ENCODE measurements around the gene CAPN11. TPM values are rescaled to one million over a fixed set of nuclear protein-coding genes. Genes with fewer than 3 reads are reported as not detected.
A peak's percentile ranks its signal among the peaks of the same experiment; 100 is the strongest.

The CAPN11 gene
- total and polyA plus RNA-seq, 4 experiments from 2014 or later: not detected

GRCh38 chr6:44147256-44147655, 11.4 kb upstream of the CAPN11 start:
- no peaks in the 10 kb centered on the region for H3K9me3 ChIP-seq (ENCODE audit: control insufficient read depth in 1 of 2, low read length in 2 of 2)
- no peak overlapping the region for H3K4me3 Mint-ChIP-seq

GRCh38 chr6:44148306-44148705, 10.3 kb upstream of the CAPN11 start:
- H3K9me3 Mint-ChIP-seq: no peaks in the 10 kb centered on the region
- Histone ChIP-seq H3K27me3 (ENCODE audit: insufficient read depth, low read length) (no peaks in the 10 kb centered on the region), H3K4me3 (ENCODE audit: low read length in 2 of 2) (no peak overlapping the region), H3K4me1 (ENCODE audit: insufficient read depth, low read length) (peaks cover 8% of the 10 kb centered on the region), H3K36me3 (ENCODE audit: insufficient read depth, low read length) (peaks cover 16% of the 10 kb centered on the region), H3K27ac (ENCODE audit: low read depth, low read length) (no peak overlapping the region), H3K9me3 (ENCODE audit: control insufficient read depth in 1 of 2, low read length in 2 of 2) (no peaks in the 10 kb centered on the region)
- DNase-seq: peak in 1 of 5 donors; percentile 23
- CTCF ChIA-PET (ENCODE audit: partially characterized antibody): interaction anchor here (0.7 to 2.0 kb wide), 2 partner anchors 52 to 164 kb away, joined by 3 to 5 read pairs; no protein-coding TSS in a partner anchor
- H3K27ac Mint-ChIP-seq: no peak overlapping the region
- peaks cover 15 to 43% of the 10 kb centered on the region in 2 donors for H3K36me3 Mint-ChIP-seq
- H3K4me1 Mint-ChIP-seq: peaks cover 3 to 12% (median 8%) of the 10 kb centered on the region in 4 donors
- no peak overlapping the region for H3K4me3 Mint-ChIP-seq
- POLR2A ChIA-PET (ENCODE audit: partially characterized antibody): no interaction called here
- no peaks in the 10 kb centered on the region for H3K27me3 Mint-ChIP-seq
- intact Hi-C loops (cut with micrococcal nuclease): no loop called here

More at GRCh38 chr6:44147256-44147655, 11.4 kb upstream of the CAPN11 start:
- Mint-ChIP-seq H3K27ac (peak overlapping the region in 1 of 7 donors; percentile 37), H3K27me3 (no peaks in the 10 kb centered on the region), H3K9me3 (no peaks in the 10 kb centered on the region), H3K36me3 (peaks cover 15 to 44% of the 10 kb centered on the region in 2 donors), H3K4me1 (peaks cover 3 to 12% (median 6%) of the 10 kb centered on the region in 4 donors)
- Histone ChIP-seq H3K27ac (ENCODE audit: low read depth, low read length) (no peak overlapping the region), H3K36me3 (ENCODE audit: insufficient read depth, low read length) (peaks cover 16% of the 10 kb centered on the region), H3K4me1 (ENCODE audit: insufficient read depth, low read length) (peaks cover 8% of the 10 kb centered on the region), H3K27me3 (ENCODE audit: insufficient read depth, low read length) (no peaks in the 10 kb centered on the region), H3K4me3 (ENCODE audit: low read length in 2 of 2) (no peak overlapping the region)
- intact Hi-C loops (cut with micrococcal nuclease): no loop called here
- ChIA-PET CTCF (ENCODE audit: partially characterized antibody) (interaction anchor here (0.9 to 2.0 kb wide), 3 partner anchors 11 to 51 kb away, joined by 3 to 5 read pairs (median 3); partner anchors contain the start of gene CAPN11), POLR2A (ENCODE audit: partially characterized antibody) (no interaction called here)
- DNase-seq: peak in 1 of 5 donors; percentile 9

- CTCF ChIA-PET (ENCODE audit: partially characterized antibody): interaction anchor here (1.2 to 3.2 kb wide), 3 partner anchors 9 to 52 kb away, joined by 3 to 50 read pairs (median 7); no protein-coding TSS in a partner anchor
- H3K4me3 Mint-ChIP-seq: no peak overlapping the region
Observed at GRCh38 chr6:44149369-44150012, 9.1 kb upstream of the CAPN11 start.

GRCh38 chr6:44150317-44150917, 8.2 kb upstream of the CAPN11 start:
- ChIA-PET CTCF (ENCODE audit: partially characterized antibody) (interaction anchor here (1.2 to 3.2 kb wide), 4 partner anchors 10 to 53 kb away, joined by 3 to 50 read pairs (median 6); no protein-coding TSS in a partner anchor), POLR2A (ENCODE audit: partially characterized antibody) (interaction anchor here (0.6 to 1.0 kb wide), 2 partner anchors 27 to 51 kb away, joined by 3 read pairs; no protein-coding TSS in a partner anchor)
- Histone ChIP-seq H3K27me3 (ENCODE audit: insufficient read depth, low read length) (no peaks in the 10 kb centered on the region), H3K36me3 (ENCODE audit: insufficient read depth, low read length) (peaks cover 16% of the 10 kb centered on the region), H3K4me1 (ENCODE audit: insufficient read depth, low read length) (peaks cover 16% of the 10 kb centered on the region), H3K9me3 (ENCODE audit: control insufficient read depth in 1 of 2, low read length in 2 of 2) (no peaks in the 10 kb centered on the region), H3K27ac (ENCODE audit: low read depth, low read length) (no peak overlapping the region), H3K4me3 (ENCODE audit: low read length in 2 of 2) (no peak overlapping the region)
- Mint-ChIP-seq H3K4me3 (no peak overlapping the region), H3K9me3 (no peaks in the 10 kb centered on the region), H3K36me3 (peaks cover 15 to 33% of the 10 kb centered on the region in 2 donors), H3K4me1 (peaks cover 5 to 12% (median 9%) of the 10 kb centered on the region in 4 donors), H3K27ac (no peak overlapping the region), H3K27me3 (no peaks in the 10 kb centered on the region)
- intact Hi-C loops (cut with micrococcal nuclease): loop anchor here (2.0 kb wide), 1 partner anchor 24 kb away; the partner anchor contains the start of genes MRPL14 and TMEM63B
- DNase-seq: no peak

More at GRCh38 chr6:44149369-44150012, 9.1 kb upstream of the CAPN11 start:
- no peak overlapping the region for H3K27ac ChIP-seq (ENCODE audit: low read depth, low read length)
- H3K9me3 ChIP-seq (ENCODE audit: control insufficient read depth in 1 of 2, low read length in 2 of 2): no peaks in the 10 kb centered on the region
- Mint-ChIP-seq H3K36me3 (peaks cover 15 to 34% of the 10 kb centered on the region in 2 donors), H3K4me1 (peaks cover 3 to 12% (median 7%) of the 10 kb centered on the region in 4 donors), H3K27me3 (no peaks in the 10 kb centered on the region), H3K27ac (no peak overlapping the region), H3K9me3 (no peaks in the 10 kb centered on the region)
- H3K36me3 ChIP-seq (ENCODE audit: insufficient read depth, low read length): peaks cover 16% of the 10 kb centered on the region
- H3K4me1 ChIP-seq (ENCODE audit: insufficient read depth, low read length): peaks cover 10% of the 10 kb centered on the region
- H3K27me3 ChIP-seq (ENCODE audit: insufficient read depth, low read length): no peaks in the 10 kb centered on the region
- POLR2A ChIA-PET (ENCODE audit: partially characterized antibody): interaction anchor here (1.0 kb wide), 1 partner anchor 26 kb away, joined by 3 read pairs; no protein-coding TSS in a partner anchor
- no peak overlapping the region for H3K4me3 ChIP-seq (ENCODE audit: low read length in 2 of 2)
- intact Hi-C loops (cut with micrococcal nuclease): loop anchor here (2.0 kb wide), 1 partner anchor 23 kb away; the partner anchor contains the start of genes MRPL14 and TMEM63B
- DNase-seq: no peak

- peaks cover 8 to 26% of the 10 kb centered on the region in 2 donors for H3K36me3 Mint-ChIP-seq
- H3K27me3 ChIP-seq (ENCODE audit: insufficient read depth, low read length): no peaks in the 10 kb centered on the region
- H3K27me3 Mint-ChIP-seq: no peaks in the 10 kb centered on the region
- H3K4me3 Mint-ChIP-seq: peak overlapping the region in 3 of 8 donors; percentile 43 to 73 (median 55)
- peaks cover 16% of the 10 kb centered on the region for H3K4me1 ChIP-seq (ENCODE audit: insufficient read depth, low read length)
- CTCF ChIA-PET (ENCODE audit: partially characterized antibody): interaction anchor here (0.7 to 3.2 kb wide), 7 partner anchors 11 to 54 kb away, joined by 3 to 50 read pairs (median 4); no protein-coding TSS in a partner anchor
- no peaks in the 10 kb centered on the region for H3K9me3 Mint-ChIP-seq
- peaks cover 5 to 12% (median 9%) of the 10 kb centered on the region in 4 donors for H3K4me1 Mint-ChIP-seq
- no peak overlapping the region for H3K27ac ChIP-seq (ENCODE audit: low read depth, low read length)
- POLR2A ChIA-PET (ENCODE audit: partially characterized antibody): interaction anchor here (0.9 kb wide), 1 partner anchor 55 kb away, joined by 3 read pairs; no protein-coding TSS in a partner anchor
- no peaks in the 10 kb centered on the region for H3K9me3 ChIP-seq (ENCODE audit: control insufficient read depth in 1 of 2, low read length in 2 of 2)
- DNase-seq: peak; percentile 72 to 80 (median 72)
- H3K36me3 ChIP-seq (ENCODE audit: insufficient read depth, low read length): peaks cover 16% of the 10 kb centered on the region
- intact Hi-C loops (cut with micrococcal nuclease): loop anchor here (1.0 to 2.0 kb wide), 2 partner anchors 25 to 55 kb away; partner anchors contain the start of genes MRPL14 and TMEM63B
- peak overlapping the region in 4 of 7 donors; percentile 18 to 59 (median 28) for H3K27ac Mint-ChIP-seq
- H3K4me3 ChIP-seq (ENCODE audit: low read length in 2 of 2): no peak overlapping the region
Observed at GRCh38 chr6:44151348-44152108, 7.1 kb upstream of the CAPN11 start.

- Mint-ChIP-seq H3K27ac (peak overlapping the region in 1 of 7 donors; percentile 28), H3K4me1 (peaks cover 5 to 12% (median 9%) of the 10 kb centered on the region in 4 donors), H3K27me3 (peaks cover 0 to 1% of the 10 kb centered on the region in 2 donors), H3K4me3 (peak overlapping the region in 1 of 8 donors; percentile 43), H3K36me3 (peaks cover 8 to 22% of the 10 kb centered on the region in 2 donors), H3K9me3 (no peaks in the 10 kb centered on the region)
- ChIA-PET POLR2A (ENCODE audit: partially characterized antibody) (no interaction called here), CTCF (ENCODE audit: partially characterized antibody) (interaction anchor here (1.2 to 3.9 kb wide), 5 partner anchors 10 to 55 kb away, joined by 3 to 50 read pairs (median 4); no protein-coding TSS in a partner anchor)
- Histone ChIP-seq H3K4me3 (ENCODE audit: low read length in 2 of 2) (no peak overlapping the region), H3K4me1 (ENCODE audit: insufficient read depth, low read length) (peaks cover 16% of the 10 kb centered on the region), H3K27me3 (ENCODE audit: insufficient read depth, low read length) (no peaks in the 10 kb centered on the region), H3K27ac (ENCODE audit: low read depth, low read length) (no peak overlapping the region), H3K9me3 (ENCODE audit: control insufficient read depth in 1 of 2, low read length in 2 of 2) (no peaks in the 10 kb centered on the region), H3K36me3 (ENCODE audit: insufficient read depth, low read length) (peaks cover 13% of the 10 kb centered on the region)
- intact Hi-C loops (cut with micrococcal nuclease): no loop called here
- no peak for DNase-seq
Observed at GRCh38 chr6:44152109-44152461, 6.5 kb upstream of the CAPN11 start.

Data from CD4-positive, alpha-beta memory T cell (primary cell).